HG02943 (cell line): ENCODE data around the gene ZNF823.
"Not testable (repeated sequence)": the region's sequence is repeated elsewhere in the genome, so short reads cannot be mapped to it uniquely, and the experiment has no call there.

Source experiments
- ATAC-seq: cut with Tn5 transposase; IDR thresholded peaks from one replicate; pipeline ENCODE4 v1.9.1; 2021; ENCODE audit warnings: mild to moderate bottlenecking, low read depth, moderate library complexity; ENCODE audit not compliant: unreplicated experiment

Gene ZNF823

DNA sequence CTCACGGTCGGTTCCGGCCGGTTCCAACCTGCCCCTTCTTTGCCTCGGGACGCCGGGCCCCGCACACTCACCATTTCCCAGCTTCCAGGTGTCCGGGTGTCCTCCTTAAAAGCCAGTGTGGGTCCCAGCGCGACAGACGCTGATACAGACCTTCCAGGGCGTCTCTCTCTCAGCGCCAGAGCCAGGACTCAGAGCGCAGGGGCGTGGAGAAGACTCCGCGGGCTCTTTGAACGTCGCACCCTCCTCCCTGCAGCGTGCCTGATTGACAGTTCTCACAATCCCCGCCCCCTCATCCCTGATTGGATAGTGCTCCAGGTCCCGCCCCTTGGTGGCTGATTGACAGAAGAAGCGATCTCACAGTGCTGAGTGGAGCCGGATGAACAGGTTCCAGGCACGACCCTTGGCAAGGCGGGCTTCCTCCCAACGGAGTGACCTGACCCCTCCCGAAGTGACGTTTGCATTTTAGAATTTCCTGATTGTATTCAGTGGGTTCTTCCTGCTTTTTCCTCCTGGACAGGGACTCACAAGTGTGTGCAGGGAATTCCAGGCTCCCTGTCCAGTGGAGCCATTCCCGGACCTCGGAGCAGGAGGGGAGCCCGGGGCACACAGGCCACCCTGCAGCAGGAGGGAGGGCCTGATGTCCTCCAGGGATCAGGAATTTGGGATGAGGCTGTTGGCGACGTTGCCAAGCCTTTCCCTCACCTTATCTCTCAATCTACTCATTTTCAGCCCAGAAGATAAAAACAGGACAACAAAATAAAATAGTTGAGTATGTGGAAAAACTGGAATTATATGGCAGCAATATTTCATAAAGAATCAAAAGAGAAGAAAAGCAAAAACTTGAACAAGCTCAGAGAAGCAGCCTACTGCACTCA, at the start of gene ZNF823:
Gene ZNF823 (minus strand): TSS at position 201 of the 875 bp plus-strand sequence. CDS start 127 bp downstream, at position 74.
- ATAC-seq: peak; percentile 89

- ATAC-seq: no peak
Measured at GRCh38 chr19:11787536-11787935, 48.8 kb upstream of the ZNF823 start.

DNA sequence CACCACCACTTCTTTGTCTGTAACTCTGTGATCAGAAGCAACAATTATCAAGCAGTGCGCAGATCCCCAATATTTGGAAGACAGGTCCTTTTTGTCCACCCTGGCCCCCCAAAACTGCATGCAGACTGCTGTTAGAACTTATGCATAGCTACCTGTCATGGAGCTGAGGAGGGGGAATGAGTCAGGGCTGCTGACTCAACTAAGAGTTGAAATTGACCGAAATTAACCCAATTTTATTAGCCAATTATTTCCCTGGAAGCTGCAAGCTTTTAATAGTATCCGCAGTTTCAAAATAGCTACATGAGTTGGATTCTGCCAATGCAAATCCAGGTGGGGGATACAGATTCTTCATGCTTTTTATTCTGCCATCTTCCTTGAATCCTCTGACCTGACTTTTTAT, 45.6 kb upstream of the ZNF823 start:
- no peak for ATAC-seq

GRCh38 chr19:11783767-11784166, 45.0 kb upstream of the ZNF823 start:
- ATAC-seq: no peak

GRCh38 chr19:11781295-11782057, 42.7 kb upstream of the ZNF823 start:
- ATAC-seq: no peak

DNA sequence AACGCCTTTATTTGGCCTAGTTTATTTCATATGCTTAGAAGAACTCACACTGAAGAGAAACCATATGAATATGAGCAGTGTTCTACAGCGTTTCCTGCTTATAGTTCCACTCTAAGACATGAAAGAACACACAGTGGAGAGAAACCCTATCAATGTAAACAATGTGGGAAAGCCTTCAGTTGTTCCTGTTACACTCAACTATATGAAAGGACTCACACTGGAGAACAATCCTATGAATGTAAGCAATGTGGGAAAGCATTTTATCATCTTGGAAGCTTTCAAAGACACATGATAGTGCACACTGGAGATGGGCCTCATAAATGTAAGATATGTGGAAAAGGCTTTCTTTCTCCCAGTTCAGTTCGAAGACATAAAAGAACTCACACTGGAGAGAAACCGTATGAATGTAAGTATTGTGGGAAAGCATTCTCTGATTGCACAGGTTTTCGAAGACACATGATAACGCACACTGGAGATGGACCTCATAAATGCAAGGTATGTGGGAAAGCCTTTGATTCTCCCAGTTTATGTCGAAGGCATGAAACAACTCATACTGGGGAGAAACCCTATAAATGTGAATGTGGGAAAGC, 41.8 kb upstream of the ZNF823 start:
- no peak for ATAC-seq

GRCh38 chr19:11776669-11777068, 37.9 kb upstream of the ZNF823 start:
- ATAC-seq: not testable (repeated sequence)

DNA sequence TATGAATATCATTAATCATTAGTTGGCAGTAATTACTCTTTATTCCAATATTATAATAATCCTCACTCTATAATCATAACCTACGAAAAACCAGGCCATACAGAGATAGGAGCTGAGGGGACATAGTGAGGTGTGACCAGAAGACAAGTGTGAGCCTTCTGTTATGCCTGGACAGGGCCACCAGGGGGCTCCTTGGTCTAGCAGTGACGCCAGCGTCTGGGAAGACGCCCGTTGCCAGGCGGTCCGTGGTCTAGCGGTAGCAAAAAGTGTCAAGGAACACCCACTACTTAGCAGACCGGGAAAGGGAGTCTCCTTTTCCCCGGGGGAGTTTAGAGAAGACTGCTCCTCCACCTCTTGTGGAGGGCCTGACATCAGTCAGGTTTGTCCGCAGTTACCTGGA, 32.8 kb upstream of the ZNF823 start:
- ATAC-seq: not testable (repeated sequence)

GRCh38 chr19:11769995-11770394, 31.2 kb upstream of the ZNF823 start:
- no peak for ATAC-seq

DNA sequence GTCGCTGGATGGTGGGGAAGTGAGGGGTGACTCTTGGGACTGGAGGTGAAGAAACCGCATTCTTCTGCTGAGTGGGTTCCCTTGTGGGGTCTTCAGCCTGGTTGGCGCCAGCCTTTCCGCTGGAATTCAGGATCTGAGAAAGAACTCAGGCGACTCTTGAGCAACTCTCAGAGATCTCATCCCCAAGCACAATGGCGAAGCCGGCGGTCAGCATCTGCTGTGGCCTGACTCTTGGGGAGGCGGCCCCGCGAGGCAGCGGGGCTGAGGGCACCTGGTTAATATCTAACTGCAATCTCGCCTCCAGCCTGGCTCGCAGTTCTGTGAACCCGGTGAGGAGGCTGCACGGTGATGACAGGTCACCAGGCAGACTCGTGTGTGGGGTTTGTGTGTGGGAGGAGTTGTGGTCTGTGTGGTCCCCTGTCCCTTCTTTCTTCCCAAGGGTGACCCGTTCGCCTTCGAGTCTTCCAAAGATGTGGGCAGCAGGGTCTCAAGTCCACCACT, 28.9 kb upstream of the ZNF823 start:
- ATAC-seq: peak; percentile 40

GRCh38 chr19:11766597-11767591, 28.1 kb upstream of the ZNF823 start, which contains the start of gene ZNF441:
TSS of gene ZNF441 (plus strand) at chr19:11767000. CDS start at chr19:11767194, 194 bp downstream.
- ATAC-seq: peak; percentile 92

- ATAC-seq: no peak
Measured at GRCh38 chr19:11763611-11764010, 24.9 kb upstream of the ZNF823 start.

GRCh38 chr19:11763117-11763516, 24.4 kb upstream of the ZNF823 start:
- no peak for ATAC-seq

DNA sequence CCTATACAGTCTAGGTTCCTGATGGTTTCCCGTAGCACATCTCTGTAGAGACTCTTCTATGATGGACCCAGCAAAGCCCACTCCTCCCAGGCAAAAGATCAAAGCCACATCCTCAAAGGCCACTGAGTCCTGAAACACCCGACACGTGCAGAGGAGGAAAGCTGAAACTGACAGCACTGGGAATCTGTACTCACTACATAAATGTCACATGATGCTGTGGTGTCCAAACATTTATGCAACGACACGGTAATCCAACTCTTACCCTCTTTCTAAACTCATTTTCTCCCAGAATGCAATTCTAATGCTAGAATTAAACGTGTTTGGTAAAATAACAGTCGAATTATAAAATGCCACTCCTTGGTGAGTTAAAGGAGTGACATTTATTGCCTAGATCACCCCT, 21.1 kb upstream of the ZNF823 start:
- ATAC-seq: no peak

- ATAC-seq: no peak
Measured at GRCh38 chr19:11756965-11757364, 18.2 kb upstream of the ZNF823 start.

GRCh38 chr19:11754663-11755062, 15.9 kb upstream of the ZNF823 start:
- no peak for ATAC-seq

DNA sequence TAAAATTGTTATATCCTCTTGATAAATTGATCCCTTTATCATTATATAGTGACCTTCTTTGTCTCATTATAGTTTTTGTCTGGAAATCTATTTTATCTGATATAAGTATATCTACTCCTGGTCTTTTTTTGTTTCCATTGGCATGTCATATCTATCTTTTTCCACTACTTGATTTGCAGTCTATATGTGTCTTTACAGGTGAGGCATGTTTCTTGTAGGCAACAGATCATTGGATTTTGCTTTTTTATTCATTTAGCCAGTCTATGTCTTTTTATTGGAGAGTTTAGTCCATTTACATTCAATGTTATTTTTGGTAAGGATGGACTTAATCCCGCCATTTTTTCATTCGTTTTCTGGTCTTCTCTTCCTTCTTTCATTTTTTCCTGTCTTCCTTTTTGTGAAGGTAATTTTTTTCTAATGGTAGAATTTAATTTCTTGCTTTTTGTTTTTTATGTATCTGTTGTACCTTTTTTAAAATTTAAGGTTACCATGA, 13.5 kb upstream of the ZNF823 start:
- no peak for ATAC-seq

GRCh38 chr19:11749751-11750150, 11.0 kb upstream of the ZNF823 start:
- no peak for ATAC-seq

- ATAC-seq: no peak
Measured at GRCh38 chr19:11747277-11747676, 8.5 kb upstream of the ZNF823 start.

DNA sequence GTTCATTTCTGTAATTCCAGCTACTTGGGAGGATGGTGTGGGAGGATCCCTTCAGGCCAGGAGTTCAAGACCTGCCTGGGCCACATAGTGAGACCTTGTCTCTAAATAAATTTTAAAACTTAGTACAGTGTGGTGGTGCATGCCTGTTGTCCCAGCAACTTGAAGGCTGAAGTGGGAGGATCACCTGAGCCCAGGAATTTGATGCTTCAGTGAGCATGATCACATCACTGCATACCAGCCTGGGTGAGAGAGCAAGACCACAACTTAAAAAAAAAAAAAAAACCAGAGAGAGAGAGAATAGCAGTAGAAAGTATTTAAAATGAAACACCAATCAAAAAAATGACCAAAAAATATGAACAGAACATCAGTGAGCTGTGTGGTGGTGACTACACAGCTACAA, 7.1 kb upstream of the ZNF823 start:
- no peak for ATAC-seq
